EH (cell line): ENCODE data around the gene GJA3.

Experiments
- DNase-seq: peaks from one replicate; pipeline ENCODE4 v3.0.0-alpha.2; 2015; ENCODE audit warnings: low read depth

Gene GJA3

DNA sequence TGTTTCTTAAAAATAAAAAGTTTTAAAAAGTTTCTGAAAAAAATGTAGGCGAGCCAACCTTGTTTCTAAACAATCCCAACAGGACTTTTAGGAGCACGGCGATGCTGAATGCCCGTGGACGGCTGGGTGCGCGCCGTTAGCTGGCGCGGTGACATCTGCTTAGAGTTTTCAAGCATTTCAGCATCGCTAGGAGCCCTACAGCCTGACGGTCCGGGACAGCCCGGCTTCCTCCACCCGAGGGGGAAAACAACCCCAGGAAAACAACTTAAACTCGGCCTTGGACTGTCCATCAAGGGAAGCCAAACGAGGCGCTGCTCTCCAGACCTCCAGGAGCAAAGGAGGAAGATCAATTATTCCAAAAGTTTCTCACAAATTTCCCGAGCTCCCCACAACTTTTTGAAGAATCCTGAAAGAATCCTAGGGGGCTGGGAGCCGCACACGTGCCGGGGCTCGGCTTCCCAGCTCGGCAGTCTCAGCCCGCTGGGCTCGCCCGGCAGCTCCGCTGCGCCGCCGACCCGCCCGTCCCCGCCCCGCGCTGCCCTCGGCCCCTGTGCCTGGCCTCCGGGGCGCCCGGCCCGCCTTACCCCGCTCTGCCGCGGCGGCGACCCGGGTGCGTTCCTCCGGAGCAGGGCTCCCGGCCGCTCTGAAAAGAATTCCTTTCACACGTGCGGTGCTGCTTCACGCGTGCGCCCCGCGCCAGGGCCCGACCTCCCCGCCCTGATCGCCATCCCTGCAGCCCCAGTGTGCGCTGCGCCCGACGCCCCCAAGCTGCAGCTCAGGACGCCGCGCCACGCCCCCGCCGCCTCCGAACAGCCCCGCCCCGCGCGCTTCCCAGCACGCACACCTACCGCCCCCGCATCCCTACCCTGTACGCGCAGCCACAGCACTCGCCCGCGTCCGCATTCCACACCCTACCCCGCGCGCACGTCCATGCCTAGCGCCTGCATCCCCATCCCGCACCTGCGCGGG lies at the start of gene GJA3:
GJA3 (minus strand) TSS at position 747 of the 969 bp plus-strand sequence. CDS start 17,764 bp downstream, outside the sequence.
- peak; percentile 32 for DNase-seq

DNA sequence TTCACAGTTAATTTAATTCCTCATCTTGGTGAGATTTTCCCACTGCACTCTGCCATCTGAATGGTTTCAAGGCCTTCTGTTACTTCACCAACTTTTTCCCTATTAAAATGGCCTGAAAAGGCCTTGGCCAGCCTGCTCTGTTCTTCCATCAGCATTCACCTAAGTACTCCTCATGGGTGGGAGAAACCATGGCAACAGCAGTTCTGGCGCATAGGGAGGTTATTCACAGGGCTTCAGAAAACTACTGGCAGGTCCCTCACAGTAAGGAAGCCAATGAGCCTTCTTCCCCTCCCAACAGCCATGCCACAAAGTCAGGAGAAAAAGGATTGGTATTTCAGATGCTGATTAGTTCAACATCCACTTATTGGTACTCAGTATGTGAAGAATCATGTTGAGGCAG lies 49.1 kb upstream of the GJA3 start:
- no peak for DNase-seq

DNA sequence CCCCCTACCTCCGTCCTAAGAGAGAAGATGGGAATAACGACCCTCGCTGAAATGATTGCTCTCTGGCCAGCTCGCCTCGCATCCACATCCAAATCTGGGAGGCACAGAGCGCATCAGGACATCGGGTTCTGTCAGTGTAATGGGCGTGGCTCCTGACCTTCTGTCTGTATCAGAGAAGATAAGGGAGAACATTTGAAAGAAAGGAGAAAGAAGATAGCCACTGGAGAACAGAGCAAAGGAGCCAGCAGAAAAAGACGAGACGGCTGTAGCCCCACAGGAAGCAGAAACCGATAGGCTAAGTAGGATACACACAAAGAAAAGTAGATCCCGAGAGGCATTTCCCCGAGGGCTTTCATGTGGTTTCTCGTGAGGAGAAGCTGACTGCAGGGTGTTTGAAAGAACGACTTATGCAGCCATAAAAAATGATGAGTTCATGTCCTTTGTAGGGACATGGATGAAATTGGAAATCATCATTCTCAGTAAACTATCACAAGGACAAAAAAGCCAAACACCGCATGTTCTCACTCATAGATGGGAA lies 45.9 kb upstream of the GJA3 start:
- DNase-seq, result no peak

DNA sequence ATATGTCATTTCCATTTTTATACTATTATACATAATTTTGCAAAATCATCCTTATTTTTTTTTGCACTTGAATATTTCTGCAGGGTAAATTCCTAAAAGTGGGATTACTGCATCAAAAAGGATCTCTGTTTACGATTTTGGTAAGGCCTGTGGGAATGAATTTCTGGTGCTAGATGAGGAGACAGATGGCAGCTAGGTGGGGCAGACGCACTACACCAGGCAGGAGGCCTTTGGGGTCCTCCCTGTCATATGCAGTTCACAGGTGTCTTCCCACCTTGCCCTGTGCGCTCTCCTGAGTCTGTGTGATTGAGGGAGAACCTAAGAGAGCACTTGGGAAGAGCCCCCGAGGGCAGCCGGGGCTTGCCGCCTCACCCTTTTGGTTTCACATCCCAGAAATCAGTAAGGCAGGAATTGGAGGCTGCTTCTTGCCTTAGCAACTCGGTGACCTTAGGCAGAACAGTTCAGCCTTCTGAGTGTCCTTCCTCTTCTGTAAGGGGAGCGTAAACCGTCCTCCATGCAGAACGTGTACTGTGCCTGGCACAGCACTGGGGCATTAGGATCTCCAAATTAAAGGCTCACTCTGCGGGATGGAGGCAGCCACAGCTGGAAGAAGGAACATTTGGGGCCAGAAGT lies 45.3 kb upstream of the GJA3 start:
- DNase-seq, result no peak

DNA sequence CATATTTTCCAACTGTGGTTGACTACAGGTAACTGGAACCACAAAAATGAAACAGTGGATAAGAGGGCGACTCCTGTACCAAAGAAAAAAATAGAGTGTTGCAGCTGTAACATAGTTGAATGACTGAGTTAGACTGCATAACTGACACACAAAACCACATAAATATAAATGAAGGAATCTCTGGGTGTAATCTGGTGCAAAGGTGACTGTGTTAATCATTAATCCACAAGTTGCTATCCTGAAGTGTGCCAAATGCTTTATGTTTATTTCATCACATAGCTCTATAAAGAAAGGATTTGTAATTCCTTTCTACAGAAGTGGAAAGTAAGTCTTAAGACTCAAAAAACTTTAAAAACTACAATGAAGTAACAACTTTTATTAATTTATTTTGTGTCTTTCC lies 37.9 kb upstream of the GJA3 start:
- no peak for DNase-seq

DNA sequence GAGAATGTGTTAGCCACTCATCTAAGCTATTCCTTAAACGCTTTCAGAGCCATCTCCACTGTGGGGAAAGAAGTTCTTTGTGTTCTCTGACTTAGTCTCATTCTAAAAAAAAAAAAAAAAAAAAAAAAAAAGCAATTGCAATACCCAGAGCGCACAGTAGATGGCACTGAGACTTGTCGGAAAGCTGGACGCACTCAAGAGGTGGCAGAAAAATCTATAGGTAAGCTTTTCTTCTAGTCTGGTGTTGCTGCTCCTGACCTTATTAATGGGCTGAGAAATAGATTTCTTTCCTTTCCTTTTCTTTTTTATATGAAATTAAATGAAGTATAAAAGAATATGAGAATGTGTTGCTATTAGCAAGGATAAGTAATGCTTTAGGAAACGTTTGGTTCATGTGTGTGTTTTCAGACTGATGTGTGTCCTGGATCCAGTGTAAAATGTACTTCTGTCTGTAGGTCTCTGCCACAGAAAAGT lies 36.5 kb upstream of the GJA3 start:
- peak; percentile 41 for DNase-seq

DNA sequence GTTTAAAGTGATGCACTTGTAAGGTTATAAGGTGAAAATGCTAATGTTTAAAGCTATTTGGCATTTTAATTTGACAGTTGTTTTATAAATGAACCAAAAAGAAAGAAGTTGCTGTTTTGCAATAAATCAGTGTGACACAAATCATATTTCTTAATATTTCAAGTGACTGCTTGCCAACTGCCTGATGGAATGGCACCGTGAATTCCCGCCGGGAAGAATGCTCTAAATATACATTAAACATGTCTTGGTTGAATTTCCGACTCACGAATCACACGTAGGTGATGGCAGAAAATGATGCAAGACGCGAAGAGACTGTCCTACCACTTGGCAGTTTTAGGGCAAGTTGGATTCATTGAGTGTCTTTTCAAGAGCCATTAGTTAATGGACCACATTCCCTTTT lies 34.9 kb upstream of the GJA3 start:
- DNase-seq, result no peak

DNA sequence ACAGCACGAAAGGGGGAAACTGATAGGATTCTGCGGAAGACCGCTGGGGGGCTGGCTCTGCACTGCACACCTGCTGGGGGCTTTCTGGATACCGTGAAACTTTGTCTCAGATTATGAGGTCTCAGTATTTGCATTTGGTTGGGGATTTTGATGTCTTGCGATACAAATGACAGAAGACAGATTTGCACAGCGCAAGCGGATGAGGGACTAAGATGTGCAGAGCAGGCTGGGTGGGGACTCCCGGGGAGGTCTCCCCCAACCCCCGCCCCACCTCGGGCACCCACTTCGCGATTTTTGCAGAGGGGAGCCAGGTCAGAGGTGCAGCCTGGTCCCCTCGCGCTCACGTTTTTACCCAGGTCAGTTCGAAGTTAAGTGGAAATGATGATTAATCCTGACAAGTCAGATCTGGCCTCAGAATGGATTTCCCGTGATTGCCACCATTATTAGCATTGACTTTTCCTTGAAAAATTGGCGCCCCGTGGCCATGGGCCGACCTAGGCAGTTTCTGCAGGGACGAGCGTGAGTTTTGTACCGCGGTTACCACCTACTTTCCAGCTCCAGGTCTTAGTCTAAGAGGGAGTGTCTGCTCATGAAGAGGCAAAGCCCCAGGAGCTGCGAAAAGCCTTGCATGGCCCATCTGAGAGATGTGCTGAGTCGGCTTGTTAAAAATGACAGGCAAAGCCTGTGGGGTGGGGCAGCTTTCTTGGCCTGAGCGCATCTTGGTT lies 33.2 kb upstream of the GJA3 start:
- no peak for DNase-seq

DNA sequence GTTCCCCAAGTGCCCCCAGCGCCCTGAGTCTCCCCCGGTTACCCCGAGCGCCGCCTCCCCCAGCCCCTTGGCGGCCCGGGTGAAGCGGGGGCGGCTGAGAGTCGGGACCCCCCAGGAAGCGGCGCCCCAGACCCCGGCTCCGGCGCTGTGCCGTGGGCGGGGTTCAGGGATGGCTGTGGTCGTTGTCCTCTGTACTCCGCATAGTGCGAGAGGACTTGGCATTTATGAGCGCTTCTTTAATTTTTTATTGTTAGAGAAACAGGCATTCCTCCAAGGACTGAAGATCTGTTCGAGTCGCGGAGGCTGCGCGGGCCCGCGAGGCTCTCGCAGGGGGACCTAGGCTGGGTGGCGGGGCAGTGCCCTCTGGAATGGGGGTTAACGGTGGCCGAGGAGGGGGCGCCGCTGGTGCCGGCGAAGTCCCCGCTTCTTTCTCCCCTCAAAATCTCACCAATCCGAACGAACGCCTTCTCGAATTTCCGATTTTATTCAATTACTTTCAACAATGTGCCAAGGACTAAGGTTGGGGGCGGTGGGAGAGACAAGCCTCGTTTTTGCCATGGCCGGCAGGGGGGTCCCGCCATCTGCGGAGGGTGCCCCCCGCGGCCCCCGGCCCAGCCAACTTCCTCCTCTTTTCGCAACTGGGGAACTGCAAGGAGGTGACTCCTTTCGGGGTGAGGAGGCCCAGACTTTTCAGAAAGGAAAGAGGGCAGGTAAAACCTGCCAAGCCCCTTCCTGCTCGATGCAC lies 32.5 kb upstream of the GJA3 start:
- peak; percentile 8 for DNase-seq

DNA sequence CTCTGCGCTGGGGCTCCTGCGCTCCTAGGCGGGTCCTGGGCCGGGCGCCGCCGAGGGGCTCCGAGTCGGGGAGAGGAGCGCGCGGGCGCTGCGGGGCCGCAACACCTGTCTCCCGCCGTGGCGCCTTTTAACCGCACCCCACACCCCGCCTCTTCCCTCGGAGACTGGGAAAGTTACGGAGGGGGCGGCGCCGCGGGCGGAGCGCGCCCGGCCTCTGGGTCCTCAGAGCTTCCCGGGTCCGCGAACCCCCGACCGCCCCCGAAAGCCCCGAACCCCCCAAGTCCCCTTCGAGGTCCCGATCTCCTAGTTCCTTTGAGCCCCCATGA lies 31.9 kb upstream of the GJA3 start, which contains the start of gene GJB2:
GJB2 (minus strand) TSS at position 103 of the 326 bp plus-strand sequence. CDS start 3,357 bp downstream, outside the sequence.
- no peak for DNase-seq

DNA sequence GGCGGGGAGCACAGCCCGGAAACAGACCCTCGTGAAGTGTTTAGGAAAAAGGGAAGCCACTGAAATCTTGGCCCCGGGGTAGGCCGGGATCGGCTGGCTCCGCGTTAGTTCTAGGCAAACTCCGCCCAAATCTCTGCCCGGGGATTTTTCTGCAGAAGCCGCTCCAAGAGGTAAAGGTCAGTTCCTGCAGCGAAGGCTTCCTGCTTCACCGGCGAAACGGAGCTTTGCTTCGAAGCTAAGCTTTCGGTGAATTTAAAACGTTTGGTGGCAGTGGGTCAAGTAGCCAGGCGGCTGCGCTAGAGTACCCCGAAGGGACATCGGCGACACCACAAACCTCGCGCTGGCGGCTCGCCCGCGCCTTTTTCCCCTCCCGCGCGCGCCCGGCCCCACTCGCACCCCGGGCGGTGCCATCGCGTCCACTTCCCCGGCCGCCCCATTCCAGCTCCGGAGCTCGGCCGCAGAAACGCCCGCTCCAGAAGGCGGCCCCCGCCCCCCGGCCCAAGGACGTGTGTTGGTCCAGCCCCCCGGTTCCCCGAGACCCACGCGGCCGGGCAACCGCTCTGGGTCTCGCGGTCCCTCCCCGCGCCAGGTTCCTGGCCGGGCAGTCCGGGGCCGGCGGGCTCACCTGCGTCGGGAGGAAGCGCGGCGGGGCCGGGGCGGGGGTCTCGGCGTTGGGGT lies 31.4 kb upstream of the GJA3 start:
- DNase-seq, result peak; percentile 10

DNA sequence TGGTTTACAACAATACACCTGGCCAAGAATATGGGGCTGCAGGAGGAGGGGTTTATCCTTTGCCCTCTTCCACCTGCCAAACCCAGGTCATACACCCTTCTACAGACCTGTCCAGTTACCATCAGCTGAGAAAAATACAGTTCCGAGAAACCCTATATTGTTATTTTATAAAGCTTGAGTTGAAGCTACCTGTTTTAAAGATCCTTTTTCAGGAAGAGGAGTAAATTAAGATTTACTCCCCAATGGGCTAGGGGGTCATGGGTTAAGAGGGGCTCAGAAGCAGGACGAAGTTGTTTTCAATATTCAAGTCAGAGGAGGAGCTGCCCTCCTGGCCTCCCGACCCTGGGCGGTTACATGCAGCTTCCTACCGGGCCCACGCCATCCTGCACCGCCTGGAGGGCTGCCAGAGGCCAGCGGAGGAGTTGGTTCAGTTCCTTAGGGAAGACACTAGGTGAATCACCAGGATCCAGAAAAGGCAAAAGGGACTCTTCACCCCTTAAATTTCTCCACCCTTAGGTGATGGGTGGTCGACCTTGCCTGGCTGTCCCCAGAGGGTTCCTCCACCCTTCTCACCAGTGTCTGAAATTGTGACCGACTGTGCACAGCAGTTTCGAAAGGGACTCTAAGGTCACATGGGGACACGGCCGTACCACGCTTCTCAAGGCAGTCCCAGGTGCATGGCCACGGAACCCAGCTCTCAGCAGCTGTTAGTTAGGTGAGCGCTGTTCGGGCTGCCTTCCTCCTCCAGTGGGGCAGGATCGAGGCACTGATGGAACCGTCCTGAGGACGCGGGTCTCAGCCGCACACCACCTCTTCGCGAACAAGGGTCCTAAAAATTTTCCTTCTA lies 30.7 kb upstream of the GJA3 start:
- no peak for DNase-seq

DNA sequence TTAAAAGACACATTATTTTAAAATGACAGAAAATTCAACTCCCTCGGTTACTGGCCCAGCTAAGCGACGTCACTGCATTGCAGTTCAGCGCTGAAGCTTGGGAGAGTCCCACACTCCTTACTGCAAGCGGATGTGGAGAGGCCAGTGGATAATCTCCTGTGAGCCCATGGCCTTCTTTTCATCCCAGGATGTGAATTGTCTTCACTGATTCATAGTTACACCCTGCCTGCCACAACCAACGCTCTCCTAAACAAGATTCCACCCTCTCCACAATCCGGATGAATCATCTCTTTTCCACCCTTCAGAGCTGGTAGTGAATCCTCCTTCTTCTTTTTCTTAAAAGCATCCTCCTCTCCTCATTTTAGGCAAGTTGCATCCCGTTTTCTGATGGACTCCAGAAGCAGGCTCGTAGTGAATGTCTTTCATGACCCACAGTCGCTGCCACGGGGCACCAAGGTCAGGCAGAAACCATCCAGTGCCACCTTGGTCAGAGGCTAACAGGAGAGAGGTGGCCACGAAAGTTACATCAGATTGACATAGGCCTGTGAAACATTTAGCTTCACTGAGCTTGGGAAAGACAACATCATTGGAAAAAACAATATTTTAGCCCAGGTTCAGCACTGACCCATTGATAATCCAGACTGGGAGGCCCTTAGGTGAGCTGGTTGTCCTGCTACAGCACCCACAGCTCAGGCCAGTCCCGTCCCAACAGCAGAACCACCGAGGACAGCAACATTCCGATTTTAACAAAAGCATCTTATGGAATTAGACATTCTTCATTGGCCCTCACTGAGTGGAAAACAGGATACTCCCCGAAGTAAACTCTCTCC lies 29.8 kb upstream of the GJA3 start:
- DNase-seq, result peak; percentile 58

DNA sequence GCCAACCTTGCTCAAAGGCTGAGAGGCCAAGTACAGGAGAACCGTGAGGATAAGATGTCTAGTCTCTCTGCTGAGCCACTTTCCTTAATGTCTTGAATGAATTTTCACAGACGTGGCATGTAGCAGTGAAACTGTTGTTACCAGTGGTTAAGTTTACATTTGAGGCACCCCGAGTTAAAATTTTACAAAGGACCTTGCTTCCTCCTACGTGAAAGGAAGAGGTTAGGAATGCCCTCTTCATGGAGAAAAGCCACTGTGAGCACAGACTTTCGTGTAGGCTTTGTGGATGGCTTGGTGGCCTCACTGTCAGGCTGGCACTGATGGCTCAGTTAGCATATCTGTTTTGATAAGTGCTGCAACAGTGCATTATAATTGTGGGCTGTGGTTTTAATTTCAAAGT lies 29.2 kb upstream of the GJA3 start:
- DNase-seq, result no peak

DNA sequence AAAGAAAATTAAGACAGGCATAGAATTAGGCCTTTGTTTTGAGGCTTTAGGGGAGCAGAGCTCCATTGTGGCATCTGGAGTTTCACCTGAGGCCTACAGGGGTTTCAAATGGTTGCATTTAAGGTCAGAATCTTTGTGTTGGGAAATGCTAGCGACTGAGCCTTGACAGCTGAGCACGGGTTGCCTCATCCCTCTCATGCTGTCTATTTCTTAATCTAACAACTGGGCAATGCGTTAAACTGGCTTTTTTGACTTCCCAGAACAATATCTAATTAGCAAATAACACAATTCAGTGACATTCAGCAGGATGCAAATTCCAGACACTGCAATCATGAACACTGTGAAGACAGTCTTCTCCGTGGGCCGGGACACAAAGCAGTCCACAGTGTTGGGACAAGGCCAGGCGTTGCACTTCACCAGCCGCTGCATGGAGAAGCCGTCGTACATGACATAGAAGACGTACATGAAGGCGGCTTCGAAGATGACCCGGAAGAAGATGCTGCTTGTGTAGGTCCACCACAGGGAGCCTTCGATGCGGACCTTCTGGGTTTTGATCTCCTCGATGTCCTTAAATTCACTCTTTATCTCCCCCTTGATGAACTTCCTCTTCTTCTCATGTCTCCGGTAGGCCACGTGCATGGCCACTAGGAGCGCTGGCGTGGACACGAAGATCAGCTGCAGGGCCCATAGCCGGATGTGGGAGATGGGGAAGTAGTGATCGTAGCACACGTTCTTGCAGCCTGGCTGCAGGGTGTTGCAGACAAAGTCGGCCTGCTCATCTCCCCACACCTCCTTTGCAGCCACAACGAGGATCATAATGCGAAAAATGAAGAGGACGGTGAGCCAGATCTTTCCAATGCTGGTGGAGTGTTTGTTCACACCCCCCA lies 28.1 kb upstream of the GJA3 start:
- DNase-seq, result no peak

DNA sequence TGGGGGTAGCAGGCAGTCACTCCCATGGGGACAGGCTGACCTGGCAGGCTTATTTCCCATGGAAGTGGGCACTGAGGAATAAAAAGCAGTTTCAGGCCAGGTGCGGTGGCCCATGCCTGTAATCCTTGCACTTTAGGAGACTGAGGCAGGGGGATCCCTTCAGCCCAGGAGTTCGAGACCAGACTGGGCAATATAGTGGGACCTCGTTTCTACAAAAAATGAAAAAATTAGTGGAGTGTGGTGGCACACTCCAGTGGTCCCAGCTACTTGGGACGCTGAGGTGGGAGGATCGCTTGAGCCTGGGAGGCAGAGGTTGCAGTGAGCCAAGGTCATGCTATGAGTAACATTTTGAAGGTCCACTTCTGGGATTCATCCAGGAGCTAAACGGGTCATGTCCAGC lies 25.9 kb upstream of the GJA3 start:
- DNase-seq, result no peak

DNA sequence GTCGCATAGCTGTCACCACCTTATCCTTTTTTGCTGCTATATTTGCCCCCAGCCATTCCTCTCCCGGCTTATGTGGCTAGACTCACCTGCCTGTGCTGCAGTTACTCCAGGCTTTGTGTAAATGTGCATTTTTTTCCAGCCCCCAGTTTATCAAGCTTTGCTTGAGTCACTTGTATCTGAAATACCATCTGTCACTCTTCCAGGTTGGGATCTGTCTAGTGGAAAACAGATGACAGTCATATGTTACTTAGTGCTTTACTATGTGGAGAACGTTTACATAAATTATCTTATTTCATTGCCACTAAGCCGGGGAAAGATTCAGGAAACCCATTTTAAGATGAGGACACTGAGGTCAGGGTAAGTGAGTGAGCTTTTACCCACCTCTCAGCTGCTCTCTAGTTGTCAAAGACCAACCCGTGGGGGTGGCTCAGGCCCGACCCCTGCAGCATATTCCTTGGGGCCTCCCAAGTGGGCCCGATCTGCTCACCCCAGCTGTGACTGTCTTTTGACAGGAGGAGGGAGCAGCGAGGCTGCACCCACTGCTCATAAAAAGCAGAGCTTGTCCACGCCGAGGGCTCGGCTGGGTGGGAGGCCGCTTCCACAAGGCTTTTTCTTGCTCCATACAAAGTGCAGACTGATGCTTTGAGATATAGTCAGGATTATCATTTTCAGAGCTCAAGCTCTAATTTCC lies 24.7 kb upstream of the GJA3 start:
- DNase-seq, result no peak
